Liver (tissue), 9 donors: ENCODE measurements around the gene ARMH3. TPM values are rescaled to one million over a fixed set of nuclear protein-coding genes. Genes with fewer than 3 reads are reported as not detected.

Source experiments
- DNase-seq: peaks from one replicate; pipeline ENCODE4 v3.0.0-alpha.2; 2017; ENCODE audit warnings: low spot score
- H3K27ac ChIP-seq, 2 donors: one replicate each; pipeline ENCODE4 v1.7.0; 2013; ENCODE audit warnings: inconsistent platforms in 2 of 2, low read length in 2 of 2, control low read depth in 1 of 2, low read depth in 1 of 2, mild to moderate bottlenecking in 1 of 2
- H3K27me3 ChIP-seq, 4 donors: one replicate each; pipeline versions ENCODE4 v1.6.1 to v1.7.0; 2013; ENCODE audit warnings: low read length in 3 of 4, inconsistent platforms in 1 of 4, mild to moderate bottlenecking in 1 of 4, moderate library complexity in 1 of 4; ENCODE audit not compliant: control insufficient read depth in 4 of 4, insufficient read depth in 4 of 4
- H3K36me3 ChIP-seq, 4 donors: one replicate each; pipeline versions ENCODE4 v1.6.1 to v1.7.0; 2013; ENCODE audit warnings: low read length in 3 of 4, mild to moderate bottlenecking in 3 of 4, low read depth in 1 of 4, moderate library complexity in 1 of 4; ENCODE audit not compliant: control insufficient read depth in 4 of 4, insufficient read depth in 3 of 4
- H3K4me1 ChIP-seq, 4 donors: one replicate each; pipeline versions ENCODE4 v1.6.1 to v1.7.0; 2013; ENCODE audit warnings: low read length in 3 of 4, mild to moderate bottlenecking in 3 of 4, moderate library complexity in 1 of 4; ENCODE audit not compliant: control insufficient read depth in 4 of 4, insufficient read depth in 4 of 4
- H3K4me3 ChIP-seq, 3 donors: one replicate each; pipeline versions ENCODE4 v1.6.1 to v1.7.0; 2013; ENCODE audit warnings: low read length in 3 of 3, control low read depth in 1 of 3, low read depth in 1 of 3, mild to moderate bottlenecking in 1 of 3
- H3K9ac ChIP-seq, 2 donors: one replicate each; pipeline ENCODE4 v1.7.0; 2013; ENCODE audit warnings: low read length in 2 of 2, mild to moderate bottlenecking in 2 of 2, moderate library complexity in 2 of 2, control low read depth in 1 of 2, low read depth in 1 of 2
- H3K9me3 ChIP-seq, 4 donors: one replicate each; pipeline versions ENCODE4 v1.6.1 to v1.7.0; 2013; ENCODE audit warnings: low read length in 3 of 4; ENCODE audit not compliant: control insufficient read depth in 4 of 4
- ATF3 ChIP-seq: IDR thresholded peaks from 2 replicates; pipeline ENCODE4 v1.6.1; 2016; ENCODE audit warnings: antibody characterized with exemption
- CTCF ChIP-seq: fragments of 150-350 bp; IDR thresholded peaks from 2 replicates; pipeline ENCODE4 v1.5.1; 2017; ENCODE audit warnings: improper control_type of control experiment, low read depth, low read length; ENCODE audit not compliant: missing input control
- EGR1 ChIP-seq, 2 donors: IDR thresholded peaks; 2 replicates each; pipeline ENCODE4 v1.6.1; 2016 to 2018; ENCODE audit warnings: antibody characterized with exemption in 2 of 2, low read depth in 2 of 2
- FOXA1 ChIP-seq: IDR thresholded peaks from 2 replicates; pipeline ENCODE4 v1.6.1; 2016; ENCODE audit warnings: antibody characterized with exemption
- FOXA2 ChIP-seq: IDR thresholded peaks from 2 replicates; pipeline ENCODE4 v1.6.1; 2016; ENCODE audit warnings: antibody characterized with exemption
- GABPA ChIP-seq, 2 donors: IDR thresholded peaks in 1 of 2; conservative IDR thresholded peaks in 1 of 2; 2 replicates each; pipeline ENCODE4 v1.6.1; 2016; ENCODE audit warnings: antibody characterized with exemption in 2 of 2, mild to moderate bottlenecking in 1 of 2, moderate library complexity in 1 of 2
- HNF4A ChIP-seq, 2 donors: conservative IDR thresholded peaks; 2 replicates each; pipeline ENCODE4 v1.6.1; 2016; ENCODE audit warnings: antibody characterized with exemption in 2 of 2, mild to moderate bottlenecking in 2 of 2
- HNF4G ChIP-seq: IDR thresholded peaks from 2 replicates; pipeline ENCODE4 v1.6.1; 2016; ENCODE audit warnings: antibody characterized with exemption
- JUND ChIP-seq, 2 donors: IDR thresholded peaks; 2 replicates each; pipeline ENCODE4 v1.6.1; 2016; ENCODE audit warnings: antibody characterized with exemption in 2 of 2
- MAX ChIP-seq: IDR thresholded peaks from 2 replicates; pipeline ENCODE4 v1.6.1; 2016; ENCODE audit warnings: antibody characterized with exemption
- NR2F2 ChIP-seq: IDR thresholded peaks from 2 replicates; pipeline ENCODE4 v1.6.1; 2016; ENCODE audit warnings: antibody characterized with exemption
- RAD21 ChIP-seq, 2 donors: IDR thresholded peaks; 2 replicates each; pipeline ENCODE4 v1.6.1; 2016; ENCODE audit warnings: antibody characterized with exemption in 2 of 2, mild to moderate bottlenecking in 2 of 2
- RXRA ChIP-seq, 2 donors: IDR thresholded peaks; 2 replicates each; pipeline ENCODE4 v1.6.1; 2017 to 2018; ENCODE audit warnings: antibody characterized with exemption in 2 of 2, mild to moderate bottlenecking in 1 of 2
- SP1 ChIP-seq: IDR thresholded peaks from 2 replicates; pipeline ENCODE4 v1.6.1; 2018; ENCODE audit warnings: antibody characterized with exemption, mild to moderate bottlenecking
- TAF1 ChIP-seq: conservative IDR thresholded peaks from 2 replicates; pipeline ENCODE4 v1.6.1; 2016; ENCODE audit warnings: antibody characterized with exemption, mild to moderate bottlenecking
- YY1 ChIP-seq: IDR thresholded peaks from 2 replicates; pipeline ENCODE4 v1.6.1; 2016; ENCODE audit warnings: antibody characterized with exemption, mild to moderate bottlenecking
- ZBTB33 ChIP-seq: IDR thresholded peaks from 2 replicates; pipeline ENCODE4 v1.6.1; 2016; ENCODE audit warnings: antibody characterized with exemption
- WGBS: extraction: QIAGEN DNeasy Blood & Tissue Kit; methylation state at CpG from one replicate; pipeline ENCODE4 v1.1.7; 2013; 5-methylcytosine and 5-hydroxymethylcytosine counted together
- polyA plus RNA-seq, 2 donors: library from polyadenylated mRNA; stranded (reverse) in 1 of 2; unstranded in 1 of 2; fragments of 200-250 nt in 1 of 2; fragments of >200 nt in 1 of 2; fragmentation: Nextera tagmentation in 1 of 2; extraction: Ambion mirVana in 1 of 2; gene quantifications; one replicate each; pipeline versions ENCODE4 v1.2.1 to v1.2.3, GENCODE V29; 2013 to 2015
- total RNA-seq, 2 donors: library from RNA; depleted of rRNA; stranded (reverse); fragments of >200 nt; gene quantifications; one replicate each; pipeline ENCODE4 v1.2.3, GENCODE V29; 2014
- TF ChIP-seq, protein P1 (sequence below): IDR thresholded peaks from 2 replicates; pipeline ENCODE4 v1.6.1; 2016; ENCODE audit warnings: antibody characterized with exemption, mild to moderate bottlenecking
- donor health status: healthy.
- donor health status: healthy.
- donor health status: healthy.
- donor health status: healthy.
- donor health status: healthy.

ARMH3 gene
- total and polyA plus RNA-seq, 4 donors: 5.3 to 14.9 (median 9.2) TPM

DNA sequence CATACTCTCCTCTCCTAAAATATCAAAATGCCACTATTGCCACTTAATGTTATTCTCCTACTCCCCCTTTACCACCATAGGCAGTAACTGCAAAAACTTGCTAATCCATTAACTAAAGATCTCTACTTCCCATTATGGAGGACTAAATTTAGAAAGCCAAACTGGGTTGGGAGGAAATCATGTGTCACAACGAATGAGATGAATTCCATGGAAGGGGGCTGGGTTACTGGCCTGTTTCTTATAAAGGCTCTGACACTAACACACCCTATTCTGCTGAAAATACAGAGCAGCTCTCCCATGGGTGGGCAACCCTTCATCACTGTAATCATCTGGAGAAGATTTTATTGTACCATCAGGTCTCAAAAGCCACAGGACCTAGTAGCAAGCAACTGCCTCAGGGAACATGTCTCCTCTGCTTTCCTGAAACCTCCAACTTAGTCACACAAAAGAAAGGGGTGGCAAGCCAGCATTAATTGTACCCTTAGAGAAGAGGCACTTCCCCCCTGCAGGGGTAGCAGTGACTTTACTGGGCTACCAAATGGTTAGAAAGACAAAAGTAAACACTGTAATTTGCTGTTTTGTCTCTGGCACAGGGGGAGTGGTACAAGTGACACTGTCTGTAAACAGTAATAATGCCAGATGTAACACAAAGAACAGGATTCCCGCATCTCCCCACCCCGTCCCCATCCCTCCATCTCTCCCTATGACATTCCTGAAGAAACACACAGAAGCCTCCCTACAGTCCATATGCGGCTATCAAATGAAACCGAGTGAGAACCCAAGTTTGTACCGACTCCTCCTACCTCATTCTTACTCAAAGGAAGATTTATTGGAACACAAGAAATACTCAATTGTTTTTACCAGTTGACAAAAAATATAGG is 81.6 kb downstream of the ARMH3 start:
- Histone ChIP-seq H3K36me3 (peaks cover 0 to 26% (median 24%) of the 10 kb centered on the region in 4 donors), H3K9ac (no peak overlapping the region), H3K9me3 (no peaks in the 10 kb centered on the region), H3K4me1 (peaks cover 0 to 3% (median 0%) of the 10 kb centered on the region in 4 donors), H3K27ac (peak overlapping the region in 1 of 2 donors; percentile 4), H3K4me3 (no peak overlapping the region), H3K27me3 (no peaks in the 10 kb centered on the region)
- WGBS: 82% methylated on average over 6 of the region's 6 CpGs
- no peak for DNase-seq
- TF ChIP-seq ZBTB33 (no peak), FOXA2 (no peak), EGR1 (IDR thresholded peaks at IDR 0.05; ENCODE audit: low read depth in 2 of 2) (no peak), YY1 (no peak), GABPA (IDR thresholded peaks at IDR 0.05 in 1 of 2, conservative IDR thresholded peaks at IDR 0.05 in 1 of 2) (no peak), MAX (no peak), NR2F2 (no peak), TAF1 (no peak), SP1 (no peak), FOXA1 (no peak), HNF4G (no peak), RXRA (IDR thresholded peaks at IDR 0.05) (no peak), HNF4A (conservative IDR thresholded peaks at IDR 0.05) (no peak), RAD21 (IDR thresholded peaks at IDR 0.05) (no peak), ATF3 (no peak), JUND (IDR thresholded peaks at IDR 0.05) (no peak), CTCF (no peak)

DNA sequence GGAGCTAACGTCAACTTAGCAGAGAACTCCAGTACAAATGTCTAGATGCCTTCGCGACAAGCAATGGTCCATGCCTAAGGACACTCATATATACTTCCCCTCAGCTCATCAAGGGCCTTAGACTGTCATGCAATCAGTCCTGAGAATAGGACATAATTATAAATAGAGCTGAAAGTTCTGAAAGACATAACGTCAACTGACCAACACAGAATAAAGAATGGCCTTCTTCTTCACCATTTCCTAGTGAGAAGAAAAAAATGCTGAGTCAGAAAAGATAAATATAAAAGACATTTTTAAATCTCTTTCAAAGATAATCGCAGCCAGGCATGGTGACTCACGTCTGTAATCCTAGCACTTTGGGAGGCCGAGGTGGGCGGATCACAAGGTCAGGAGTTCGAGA is 83.2 kb downstream of the ARMH3 start:
- Histone ChIP-seq H3K4me3 (no peak overlapping the region), H3K27me3 (no peaks in the 10 kb centered on the region), H3K9me3 (no peaks in the 10 kb centered on the region), H3K36me3 (peaks cover 0 to 27% (median 25%) of the 10 kb centered on the region in 4 donors), H3K4me1 (peaks cover 0 to 3% (median 0%) of the 10 kb centered on the region in 4 donors), H3K9ac (no peak overlapping the region), H3K27ac (no peak overlapping the region)
- 84% methylated on average over 9 of the region's 9 CpGs for WGBS
- DNase-seq: no peak
- no peak for TF ChIP-seq HNF4G
- no peak for TF ChIP-seq GABPA (IDR thresholded peaks at IDR 0.05 in 1 of 2, conservative IDR thresholded peaks at IDR 0.05 in 1 of 2)
- no peak for TF ChIP-seq MAX
- no peak for TF ChIP-seq EGR1 (IDR thresholded peaks at IDR 0.05; ENCODE audit: low read depth in 2 of 2)
- TF ChIP-seq HNF4A (conservative IDR thresholded peaks at IDR 0.05): no peak
- TF ChIP-seq RXRA (IDR thresholded peaks at IDR 0.05): no peak
- TF ChIP-seq ATF3: no peak
- TF ChIP-seq RAD21 (IDR thresholded peaks at IDR 0.05): no peak
- TF ChIP-seq, protein P1, sequence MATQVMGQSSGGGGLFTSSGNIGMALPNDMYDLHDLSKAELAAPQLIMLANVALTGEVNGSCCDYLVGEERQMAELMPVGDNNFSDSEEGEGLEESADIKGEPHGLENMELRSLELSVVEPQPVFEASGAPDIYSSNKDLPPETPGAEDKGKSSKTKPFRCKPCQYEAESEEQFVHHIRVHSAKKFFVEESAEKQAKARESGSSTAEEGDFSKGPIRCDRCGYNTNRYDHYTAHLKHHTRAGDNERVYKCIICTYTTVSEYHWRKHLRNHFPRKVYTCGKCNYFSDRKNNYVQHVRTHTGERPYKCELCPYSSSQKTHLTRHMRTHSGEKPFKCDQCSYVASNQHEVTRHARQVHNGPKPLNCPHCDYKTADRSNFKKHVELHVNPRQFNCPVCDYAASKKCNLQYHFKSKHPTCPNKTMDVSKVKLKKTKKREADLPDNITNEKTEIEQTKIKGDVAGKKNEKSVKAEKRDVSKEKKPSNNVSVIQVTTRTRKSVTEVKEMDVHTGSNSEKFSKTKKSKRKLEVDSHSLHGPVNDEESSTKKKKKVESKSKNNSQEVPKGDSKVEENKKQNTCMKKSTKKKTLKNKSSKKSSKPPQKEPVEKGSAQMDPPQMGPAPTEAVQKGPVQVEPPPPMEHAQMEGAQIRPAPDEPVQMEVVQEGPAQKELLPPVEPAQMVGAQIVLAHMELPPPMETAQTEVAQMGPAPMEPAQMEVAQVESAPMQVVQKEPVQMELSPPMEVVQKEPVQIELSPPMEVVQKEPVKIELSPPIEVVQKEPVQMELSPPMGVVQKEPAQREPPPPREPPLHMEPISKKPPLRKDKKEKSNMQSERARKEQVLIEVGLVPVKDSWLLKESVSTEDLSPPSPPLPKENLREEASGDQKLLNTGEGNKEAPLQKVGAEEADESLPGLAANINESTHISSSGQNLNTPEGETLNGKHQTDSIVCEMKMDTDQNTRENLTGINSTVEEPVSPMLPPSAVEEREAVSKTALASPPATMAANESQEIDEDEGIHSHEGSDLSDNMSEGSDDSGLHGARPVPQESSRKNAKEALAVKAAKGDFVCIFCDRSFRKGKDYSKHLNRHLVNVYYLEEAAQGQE: no peak
- TF ChIP-seq ZBTB33: no peak
- no peak for TF ChIP-seq FOXA1
- TF ChIP-seq YY1: no peak
- TF ChIP-seq SP1: no peak
